H1 (cell line): ENCODE data around the gene ENPP1. TPM values are rescaled to one million over a fixed set of nuclear protein-coding genes. Genes with fewer than 3 reads are reported as not detected.
A peak's percentile ranks its signal among the peaks of the same experiment; 100 is the strongest.

Source experiments
- CTCF ChIA-PET: fragments of 300-600 bp; sonication (Branson Sonifier 250); formaldehyde crosslinking; loops from one replicate; lab custom pipeline; 2021; ENCODE audit not compliant: partially characterized antibody; lab: Charles Lee
- POLR2A ChIA-PET: fragments of 300-600 bp; sonication (Branson Sonifier 250); formaldehyde crosslinking; loops from one replicate; lab custom pipeline; 2021; ENCODE audit warnings: inconsistent platforms; ENCODE audit not compliant: partially characterized antibody; lab: Charles Lee
- DNase-seq, 2 experiments: peaks; one replicate each; pipeline versions ENCODE4 v3.0.0 to v3.0.0-alpha.2; 2010 to 2022; ENCODE audit warnings: low spot score in 2 of 2, low read depth in 1 of 2, mixed read lengths in 1 of 2
- FAIRE-seq: peaks from 2 replicates; lab custom pipeline; 2011; peaks lifted over from hg19 to GRCh38; lab: Jason Lieb, UNC
- H2AFZ ChIP-seq: 2 replicates; pipeline ENCODE4 v1.8.1; 2012; ENCODE audit warnings: low read length, inconsistent platforms
- H2AK5ac ChIP-seq: 2 replicates; pipeline ENCODE4 v1.6.1; 2013; ENCODE audit warnings: low read depth, low read length
- H2BK120ac ChIP-seq: replicated peaks from 2 replicates; pipeline ENCODE3; 2013; ENCODE audit warnings: low read depth, low read length, inconsistent platforms
- H2BK12ac ChIP-seq: 2 replicates; pipeline ENCODE4 v1.6.1; 2013; ENCODE audit warnings: low read depth, low read length
- H2BK15ac ChIP-seq: 2 replicates; pipeline ENCODE4 v1.6.1; 2013; ENCODE audit warnings: low read length
- H2BK20ac ChIP-seq: 2 replicates; pipeline ENCODE4 v1.6.1; 2013; ENCODE audit warnings: low read length
- H2BK5ac ChIP-seq: 2 replicates; pipeline ENCODE4 v1.6.1; 2013; ENCODE audit warnings: low read depth, low read length
- H3K14ac ChIP-seq: 2 replicates; pipeline ENCODE4 v1.6.1; 2013; ENCODE audit warnings: inconsistent platforms; ENCODE audit not compliant: insufficient read length
- H3K18ac ChIP-seq: 2 replicates; pipeline ENCODE4 v1.6.1; 2013; ENCODE audit warnings: low read length; ENCODE audit errors: extremely low read depth
- H3K23ac ChIP-seq: 2 replicates; pipeline ENCODE4 v1.6.1; 2013; ENCODE audit warnings: inconsistent platforms; ENCODE audit not compliant: insufficient read length
- H3K23me2 ChIP-seq: 2 replicates; pipeline ENCODE4 v1.6.1; 2013; ENCODE audit warnings: low read depth, low read length
- H3K27ac ChIP-seq: 2 replicates; pipeline ENCODE4 v1.6.1; 2011; ENCODE audit warnings: low read depth, low read length, inconsistent platforms
- H3K27me3 ChIP-seq, 4 experiments: replicated peaks in 1 of 4; 1 replicate in 1 of 4; 2 replicates in 3 of 4; pipeline versions ENCODE4 v1.6.1 to v1.8.1; 2011 to 2013; ENCODE audit warnings: low read length in 3 of 4, mild to moderate bottlenecking in 3 of 4, inconsistent platforms in 2 of 4, mixed read lengths in 2 of 4, moderate library complexity in 1 of 4; ENCODE audit not compliant: control insufficient read depth in 3 of 4, insufficient read depth in 3 of 4; ENCODE audit errors: extremely low read depth in 1 of 4
- H3K36me3 ChIP-seq, 4 experiments: 2 replicates each; pipeline versions ENCODE4 v1.6.1 to v1.8.1; 2011 to 2013; ENCODE audit warnings: mild to moderate bottlenecking in 4 of 4, low read length in 3 of 4, moderate library complexity in 2 of 4, control low read depth in 1 of 4, inconsistent platforms in 1 of 4; ENCODE audit not compliant: insufficient read depth in 4 of 4, control insufficient read depth in 2 of 4
- H3K4ac ChIP-seq: replicated peaks from 2 replicates; pipeline ENCODE3; 2013; ENCODE audit warnings: low read length, low read depth, mixed read lengths, inconsistent platforms; ENCODE audit not compliant: insufficient read length
- H3K4me1 ChIP-seq, 4 experiments: replicated peaks in 1 of 4; 1 replicate in 1 of 4; 2 replicates in 3 of 4; pipeline versions ENCODE4 v1.6.1 to v1.8.1; 2011 to 2013; ENCODE audit warnings: low read length in 3 of 4, inconsistent platforms in 2 of 4, mixed read lengths in 1 of 4; ENCODE audit not compliant: insufficient read depth in 4 of 4, control insufficient read depth in 3 of 4
- H3K4me2 ChIP-seq, 2 experiments: 2 replicates each; pipeline versions ENCODE4 v1.6.1 to v1.8.1; 2011 to 2013; ENCODE audit warnings: low read depth in 2 of 2, low read length in 2 of 2, control low read depth in 1 of 2, inconsistent platforms in 1 of 2, mild to moderate bottlenecking in 1 of 2; ENCODE audit not compliant: insufficient read depth in 1 of 2
- H3K4me3 ChIP-seq, 4 experiments: fragments of 200-600, 300-600 bp in 1 of 4; sonication (generic), shearing (Covaris generic), sonication (Bioruptor Twin) in 1 of 4; 2 replicates each; pipeline versions ENCODE4 v1.5.1 to v1.8.1; 2011 to 2016; ENCODE audit warnings: low read length in 4 of 4, low read depth in 3 of 4, control low read depth in 2 of 4, inconsistent platforms in 2 of 4, mild to moderate bottlenecking in 2 of 4, mixed read lengths in 1 of 4, moderate library complexity in 1 of 4; ENCODE audit not compliant: insufficient read depth in 2 of 4; ENCODE audit errors: extremely low read depth in 1 of 4
- H3K56ac ChIP-seq: replicated peaks from 2 replicates; pipeline ENCODE3; 2013; ENCODE audit warnings: low read depth, mild to moderate bottlenecking, mixed read lengths, low read length, inconsistent platforms; ENCODE audit not compliant: insufficient read length
- H3K79me1 ChIP-seq: 2 replicates; pipeline ENCODE4 v1.6.1; 2013; ENCODE audit warnings: low read depth, low read length, control low read depth
- H3K79me2 ChIP-seq, 2 experiments: 2 replicates each; pipeline versions ENCODE4 v1.6.1 to v1.8.1; 2012 to 2013; ENCODE audit warnings: low read length in 2 of 2, mild to moderate bottlenecking in 2 of 2, inconsistent platforms in 1 of 2; ENCODE audit not compliant: insufficient read depth in 2 of 2, control insufficient read depth in 1 of 2
- H3K9ac ChIP-seq, 4 experiments: replicated peaks in 1 of 4; 1 replicate in 1 of 4; 2 replicates in 3 of 4; pipeline versions ENCODE4 v1.6.1 to v1.8.1; 2011 to 2013; ENCODE audit warnings: low read depth in 3 of 4, low read length in 3 of 4, control low read depth in 2 of 4, mild to moderate bottlenecking in 2 of 4, moderate library complexity in 2 of 4, inconsistent platforms in 1 of 4; ENCODE audit errors: extremely low read depth in 1 of 4
- H3K9me3 ChIP-seq, 2 experiments: 2 replicates each; pipeline versions ENCODE4 v1.6.1 to v1.8.1; 2012 to 2013; ENCODE audit warnings: mild to moderate bottlenecking in 2 of 2, moderate library complexity in 2 of 2, control low read depth in 1 of 2, inconsistent platforms in 1 of 2, low read depth in 1 of 2, low read length in 1 of 2, mixed read lengths in 1 of 2; ENCODE audit not compliant: insufficient read depth in 2 of 2
- H4K20me1 ChIP-seq, 2 experiments: replicated peaks in 1 of 2; 2 replicates each; pipeline versions ENCODE3 to v1.8.1; 2011 to 2013; ENCODE audit warnings: inconsistent platforms in 2 of 2, low read length in 2 of 2, mild to moderate bottlenecking in 1 of 2; ENCODE audit not compliant: insufficient read depth in 2 of 2, control insufficient read depth in 1 of 2
- H4K5ac ChIP-seq: 2 replicates; pipeline ENCODE4 v1.6.1; 2013; ENCODE audit warnings: low read length, low read depth, mixed read lengths, inconsistent platforms; ENCODE audit not compliant: insufficient read length
- H4K8ac ChIP-seq: 2 replicates; pipeline ENCODE4 v1.8.0; 2013; ENCODE audit warnings: mild to moderate bottlenecking, moderate library complexity, low read length, inconsistent platforms; ENCODE audit not compliant: insufficient read depth; ENCODE audit errors: extremely low read depth
- H4K91ac ChIP-seq: replicated peaks from 2 replicates; pipeline ENCODE3; 2013; ENCODE audit warnings: low read length, mixed read lengths, inconsistent platforms; ENCODE audit not compliant: insufficient read length
- CBX8 ChIP-seq: fragments of 300-800, 300-1000 bp; sonication (generic); IDR thresholded peaks from 2 replicates; pipeline ENCODE4 v1.7.1; 2016; ENCODE audit warnings: low read depth, low read length, borderline replicate concordance
- CREB1 ChIP-seq: IDR thresholded peaks from 2 replicates; pipeline ENCODE4 v1.6.1; 2012; ENCODE audit warnings: inconsistent platforms
- RNF2 ChIP-seq: fragments of 200-900, 300-1000 bp; sonication (generic); IDR thresholded peaks from 2 replicates; pipeline ENCODE4 v1.7.1; 2016; ENCODE audit warnings: borderline replicate concordance, low read depth, mild to moderate bottlenecking, antibody characterized with exemption, low read length; ENCODE audit not compliant: poor library complexity, severe bottlenecking; ENCODE audit errors: missing control alignments
- TBP ChIP-seq: IDR thresholded peaks from 2 replicates; pipeline ENCODE4 v1.6.1; 2011; ENCODE audit warnings: low read depth, low read length, improper control_type of control experiment
- WGBS, 2 experiments: shearing (Covaris generic) in 1 of 2; methylation state at CpG; one replicate each; pipeline versions ENCODE4 v1.1.6 to v1.1.7; 2013 to 2015; ENCODE audit warnings: low lambda C conversion rate in 2 of 2, mixed read lengths in 2 of 2, inconsistent platforms in 1 of 2, low coverage in 1 of 2, missing lambda C conversion rate in 1 of 2; ENCODE audit not compliant: insufficient replicate concordance in 2 of 2, insufficient coverage in 1 of 2, insufficient read length in 1 of 2; ENCODE audit errors: extremely low coverage in 1 of 2, missing lambda C conversion rate in 1 of 2; 5-methylcytosine and 5-hydroxymethylcytosine counted together
- polyA plus RNA-seq, 7 experiments: library from polyadenylated mRNA; depleted of rRNA in 3 of 7; stranded (reverse) in 5 of 7; unstranded in 2 of 7; fragments of >200 nt in 5 of 7; fragments of 200-250 nt in 2 of 7; gene quantifications; 1 replicate in 5 of 7; 2 replicates in 1 of 7; 4 replicates in 1 of 7; pipeline versions ENCODE4 v1.2.1 to v1.2.3, GENCODE V29; 2011 to 2013; ENCODE audit warnings: missing spikeins in 2 of 7, mixed read lengths in 2 of 7
- total RNA-seq: library from RNA; stranded (reverse); fragmentation: NEBNext Ultra II Directional; extraction: Animal tissue kit (Norgen Biotek cat#: 25700); gene quantifications from 2 replicates; pipeline ENCODE4 v1.2.1, GENCODE V29; 2021

The ENPP1 gene
- total and polyA plus RNA-seq, 2 of the 8 experiments (the other 6 are each of a cell fraction or from before 2014, with no cell fraction given): 10.1 to 39.1 TPM

GRCh38 chr6:131773284-131773950 is 34.4 kb upstream of the ENPP1 start:
- FAIRE-seq: no peak
- Histone ChIP-seq H3K18ac (no peak overlapping the region), H3K56ac (no peak overlapping the region), H3K4me3 (no peak overlapping the region), H3K23me2 (no peaks in the 10 kb centered on the region), H3K14ac (no peak overlapping the region), H3K23ac (no peak overlapping the region), H2BK12ac (no peak overlapping the region), H2AFZ (0 out of 2 replicates have a peak overlapping the region, but pooled peaks have one; percentile 52), H3K4me1 (peaks cover 0 to 4% (median 0%) of the 10 kb centered on the region in 4 experiments; a peak in 1 of 7 replicates), H4K5ac (no peak overlapping the region), H3K9me3 (no peaks in the 10 kb centered on the region), H3K79me1 (no peaks in the 10 kb centered on the region), H3K27ac (no peak overlapping the region), H4K8ac (no peak overlapping the region), H2BK20ac (no peak overlapping the region), H3K27me3 (no peaks in the 10 kb centered on the region; a peak in 1 of 7 replicates), H2BK120ac (no peak overlapping the region), H3K79me2 (no peaks in the 10 kb centered on the region), H3K4me2 (no peak overlapping the region), H4K91ac (no peak overlapping the region), H2BK5ac (no peak overlapping the region), H4K20me1 (no peaks in the 10 kb centered on the region), H3K36me3 (no peaks in the 10 kb centered on the region), H2BK15ac (no peak overlapping the region), H2AK5ac (no peak overlapping the region), H3K4ac (no peak overlapping the region), H3K9ac (no peak overlapping the region)
- CTCF ChIA-PET: interaction anchor here (0.6 to 1.5 kb wide), 6 partner anchors 9 to 103 kb away, joined by 3 to 4 read pairs (median 4); no protein-coding TSS in a partner anchor
- DNase-seq: no peak
- WGBS, 2 experiments: 88% methylated on average over 4 of the region's 4 CpGs; no CpG with 5 or more reads in 1 of the 2 experiments
- POLR2A ChIA-PET: no interaction called here
- TF ChIP-seq RNF2 (no peak), TBP (no peak), CBX8 (no peak), CREB1 (no peak)
